HG02870 (cell line): ENCODE data around the gene TMEM117.

ENCODE experiments used
- ATAC-seq: cut with Tn5 transposase; IDR thresholded peaks from one replicate; pipeline ENCODE4 v1.9.1; 2021; ENCODE audit warnings: mild to moderate bottlenecking, moderate library complexity; ENCODE audit not compliant: unreplicated experiment

Gene TMEM117

DNA sequence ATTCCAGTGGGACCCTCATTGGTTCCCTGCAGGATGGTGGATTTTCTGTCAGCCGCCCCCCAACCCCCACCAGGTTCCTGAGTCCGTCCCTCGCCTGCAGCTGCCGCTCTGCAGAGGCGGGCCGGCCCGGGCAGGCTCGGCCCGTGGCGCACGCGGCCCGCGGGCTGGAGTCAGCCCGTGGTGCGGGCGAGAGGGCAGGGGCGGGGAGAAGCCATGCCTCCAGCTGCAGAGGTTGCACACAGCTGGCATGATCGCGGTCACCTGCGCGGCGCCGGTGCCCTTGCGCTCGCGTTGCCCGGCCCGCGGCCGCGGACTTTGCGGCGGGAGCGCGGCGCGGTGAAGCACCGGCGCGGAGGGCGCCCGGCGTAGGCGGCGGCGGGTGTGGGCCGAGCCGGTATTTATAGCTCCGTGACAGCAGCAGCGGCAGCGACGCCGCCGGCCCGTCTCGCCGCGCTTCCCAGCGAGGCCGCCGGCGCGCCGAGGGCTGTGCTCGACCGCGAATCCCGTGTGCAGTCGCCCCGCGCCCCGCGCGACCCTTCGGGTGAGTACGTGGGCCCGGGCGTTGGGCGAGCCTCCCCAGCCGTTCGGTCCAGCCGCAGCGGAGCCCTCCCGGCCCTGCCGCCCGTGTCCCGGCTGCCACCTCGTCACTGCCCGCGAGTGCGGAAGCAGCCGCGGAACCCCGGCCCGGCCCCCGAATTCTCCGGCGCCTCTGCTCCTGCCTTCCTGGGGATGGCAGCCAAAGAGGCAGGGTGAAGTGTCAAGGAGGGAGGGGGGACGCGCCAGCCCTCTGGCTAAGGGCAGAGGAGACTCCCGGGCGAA, at the start of gene TMEM117:
Gene TMEM117 (plus strand): TSS at position 426 of the 819 bp plus-strand sequence.
- peak; percentile 68 for ATAC-seq

DNA sequence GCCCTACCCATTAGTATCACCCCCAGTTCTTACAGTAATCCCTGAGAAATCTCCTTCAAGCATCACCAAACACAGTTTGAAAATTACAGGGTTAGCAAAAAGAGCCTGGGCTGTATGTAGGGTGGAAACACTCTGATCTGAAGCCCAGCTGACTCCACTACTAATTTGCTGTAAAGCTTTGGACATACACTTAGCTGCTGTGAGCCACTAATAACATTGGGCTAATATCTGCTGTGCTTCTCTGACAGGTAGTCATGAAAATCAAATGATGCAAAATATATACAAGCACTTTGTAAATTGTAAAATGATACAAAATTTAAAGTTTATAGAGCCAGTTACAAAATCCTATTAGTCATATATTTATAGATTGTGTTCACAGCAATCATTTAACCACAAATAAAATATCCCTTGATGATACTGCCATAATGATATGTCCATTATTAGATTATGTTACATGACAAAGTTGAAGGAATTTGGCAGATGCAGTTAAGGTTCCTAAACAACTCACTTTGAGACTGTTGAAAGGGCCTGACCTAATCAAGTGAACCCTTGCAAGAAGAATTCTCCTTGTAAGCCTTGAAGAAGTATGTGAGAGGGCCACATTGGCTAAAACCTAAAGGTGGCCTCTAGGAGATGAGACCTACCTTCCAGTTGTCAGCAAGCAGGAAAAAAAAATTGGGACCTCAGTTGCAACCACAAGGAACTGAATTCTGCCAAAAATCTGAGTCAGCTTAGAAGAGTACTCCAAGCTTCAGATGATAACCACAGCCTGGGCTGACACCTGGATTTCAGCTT, 48.8 kb upstream of the TMEM117 start:
- no peak for ATAC-seq

DNA sequence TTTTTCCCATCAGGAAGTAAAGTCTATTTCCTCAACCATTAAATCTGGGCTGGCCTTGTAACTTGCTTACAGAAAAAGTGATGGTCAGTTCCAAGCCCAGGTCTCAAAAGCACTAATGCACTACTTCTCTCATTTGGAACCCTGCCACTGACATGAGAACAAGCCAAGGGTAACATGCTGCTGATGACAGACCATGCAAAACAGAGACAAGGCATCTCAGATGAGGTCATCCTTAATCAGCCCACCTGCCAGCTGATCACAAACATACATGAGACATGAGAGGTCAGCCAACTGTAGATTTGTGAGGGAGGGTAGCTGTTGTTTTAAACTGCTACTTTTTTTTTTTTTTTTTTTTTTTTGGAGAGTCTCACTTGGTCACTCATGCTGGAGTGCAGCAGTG, 45.9 kb upstream of the TMEM117 start:
- no peak for ATAC-seq

DNA sequence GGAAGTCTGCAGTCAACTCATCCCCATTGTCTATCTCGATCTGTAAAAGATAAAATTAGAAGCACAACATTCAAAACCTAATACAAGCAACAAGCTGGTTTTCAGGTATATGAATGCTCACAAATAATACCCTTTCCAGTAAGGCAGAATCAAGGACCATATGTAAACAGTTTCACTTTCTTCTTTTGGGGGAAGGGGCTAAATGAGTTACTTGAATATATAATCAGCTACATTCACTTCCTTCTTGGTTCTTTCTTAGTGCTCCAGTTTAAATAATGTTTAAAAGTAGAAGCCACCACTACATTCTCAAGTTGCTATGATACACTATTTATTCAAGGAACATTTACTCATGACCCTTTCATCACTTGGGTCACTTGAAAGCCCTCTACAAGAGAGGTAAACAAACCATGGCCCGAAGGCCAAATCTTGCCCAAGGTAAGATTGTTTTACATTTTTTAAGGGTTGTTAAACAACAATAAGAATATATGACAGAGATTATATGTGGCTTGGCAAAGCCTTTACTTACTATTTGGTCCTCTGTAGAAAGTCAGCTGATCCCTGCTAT, 40.1 kb upstream of the TMEM117 start:
- ATAC-seq, result no peak

DNA sequence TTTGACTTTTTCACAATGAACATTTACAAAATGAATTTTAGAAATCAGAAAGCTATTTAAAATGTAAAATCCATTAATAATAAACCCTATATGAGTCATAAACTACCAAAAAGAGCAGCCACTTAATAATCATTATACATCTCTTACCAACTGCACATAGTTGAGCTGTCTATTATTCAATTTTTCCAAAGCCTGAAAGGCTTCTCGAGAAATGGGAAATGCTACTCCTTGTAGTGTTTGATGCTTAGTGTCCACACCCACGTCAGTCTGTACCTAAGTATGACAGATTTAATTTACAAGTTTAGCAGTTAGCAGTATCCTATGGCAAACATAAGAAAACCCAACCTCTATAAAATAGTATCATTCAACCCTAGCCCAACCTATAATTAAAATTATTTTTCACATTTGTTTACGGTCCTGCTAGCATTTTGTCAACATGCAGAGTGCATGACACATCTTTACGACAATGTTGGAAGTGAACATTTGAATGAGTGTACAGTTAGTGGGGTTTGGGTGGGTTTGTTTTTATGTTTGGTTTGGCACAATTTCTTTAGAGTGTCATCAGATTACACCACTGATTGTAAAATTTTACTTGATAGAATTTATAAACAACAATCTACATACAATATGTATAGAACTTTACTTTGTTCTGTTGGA, 38.2 kb upstream of the TMEM117 start:
- no peak for ATAC-seq

DNA sequence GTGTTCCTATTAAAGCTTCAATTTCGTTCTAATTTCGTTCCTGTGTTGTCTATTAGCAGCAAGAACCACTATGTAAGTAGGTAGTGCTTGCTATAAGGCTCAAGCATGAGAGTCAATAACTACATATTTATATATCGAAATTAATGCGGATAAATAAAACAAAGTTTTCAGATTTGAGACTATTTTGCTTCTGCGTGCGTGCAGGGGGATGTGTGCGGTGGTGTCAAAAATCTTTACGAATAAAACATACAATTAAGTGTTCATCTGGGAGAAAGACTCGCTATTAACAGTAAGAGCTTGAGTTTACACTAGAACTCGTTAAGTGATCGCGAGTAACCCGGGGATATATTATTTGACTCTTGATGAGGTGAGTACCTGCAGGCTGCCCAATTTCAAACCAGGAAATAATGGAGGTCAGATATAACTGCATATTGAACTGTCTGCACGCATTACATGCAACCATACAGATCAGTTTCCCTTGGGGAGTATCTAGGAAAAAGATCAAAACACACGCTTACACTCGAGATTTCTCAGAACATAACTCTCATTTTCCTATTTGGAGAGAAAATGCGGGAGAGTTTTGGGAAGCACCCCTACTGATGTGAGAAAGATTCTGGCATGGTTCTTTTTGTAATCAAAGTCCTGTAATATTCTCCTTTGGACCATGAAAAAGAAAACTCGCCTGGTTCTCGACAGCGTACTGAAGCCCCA, 30.6 kb upstream of the TMEM117 start:
- ATAC-seq, result no peak

DNA sequence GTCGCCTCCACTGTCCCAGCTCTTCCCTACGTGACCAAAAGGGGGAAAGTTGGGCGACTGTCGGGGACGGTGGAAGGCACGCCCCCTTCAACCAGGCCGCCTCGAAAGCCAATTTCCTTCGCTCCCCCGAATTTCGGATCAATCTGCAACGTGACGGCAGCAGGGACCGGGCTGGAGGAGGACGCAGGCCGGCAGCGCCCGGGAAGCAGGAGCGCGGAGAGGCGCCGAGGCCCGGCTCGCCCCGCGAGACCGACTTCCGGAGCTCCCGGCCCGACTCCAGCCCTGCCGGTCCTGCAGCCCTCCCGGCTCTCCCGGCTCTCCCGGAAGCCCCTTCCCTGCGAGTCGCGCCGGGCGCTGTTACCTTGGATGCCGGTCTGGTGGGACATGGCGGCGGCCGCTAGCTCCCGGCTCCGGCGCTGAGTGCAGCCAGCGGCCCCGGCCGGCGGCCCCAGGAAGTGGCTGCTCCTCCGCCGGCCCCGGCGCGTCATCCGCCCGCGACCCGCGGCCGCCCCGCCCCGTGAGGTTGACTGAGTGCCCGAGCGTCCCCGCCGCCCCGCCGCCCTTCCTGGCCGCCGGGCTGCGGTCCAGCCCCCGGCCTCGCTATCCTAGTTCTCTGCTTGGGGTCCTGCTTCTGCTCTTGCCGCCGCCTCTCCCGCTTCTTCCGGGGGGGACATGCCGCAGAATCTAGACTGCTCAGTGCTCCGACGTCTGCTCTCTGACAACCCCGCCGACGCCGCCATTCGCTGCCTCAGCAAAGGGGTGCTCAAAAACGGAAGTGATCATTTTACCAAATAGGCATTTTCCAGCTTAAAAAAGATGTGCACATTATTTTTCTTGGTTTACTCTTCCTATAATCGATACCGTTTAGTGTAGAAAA, 29.8 kb upstream of the TMEM117 start, which contains the start of gene TWF1:
Gene TWF1 (minus strand): TSS at position 458 of the 877 bp plus-strand sequence. CDS start 72 bp downstream, at position 386.
- peak; percentile 88 for ATAC-seq

DNA sequence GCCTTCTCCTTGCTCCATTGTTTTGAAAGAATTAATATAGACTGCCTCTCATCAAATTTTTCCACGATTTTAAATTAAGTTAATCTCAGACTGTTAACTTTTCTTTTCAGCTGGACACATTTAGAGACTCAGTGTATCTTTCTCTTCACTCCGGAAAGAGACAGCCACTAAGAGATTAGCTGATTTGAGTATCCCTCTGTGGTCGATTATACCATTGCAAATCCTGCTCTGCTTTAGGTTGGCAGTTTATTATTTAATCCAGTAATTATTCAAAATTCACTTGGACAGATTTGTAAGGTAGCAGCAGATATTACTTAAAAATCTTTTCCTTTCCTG, 29.2 kb upstream of the TMEM117 start:
- no peak for ATAC-seq

DNA sequence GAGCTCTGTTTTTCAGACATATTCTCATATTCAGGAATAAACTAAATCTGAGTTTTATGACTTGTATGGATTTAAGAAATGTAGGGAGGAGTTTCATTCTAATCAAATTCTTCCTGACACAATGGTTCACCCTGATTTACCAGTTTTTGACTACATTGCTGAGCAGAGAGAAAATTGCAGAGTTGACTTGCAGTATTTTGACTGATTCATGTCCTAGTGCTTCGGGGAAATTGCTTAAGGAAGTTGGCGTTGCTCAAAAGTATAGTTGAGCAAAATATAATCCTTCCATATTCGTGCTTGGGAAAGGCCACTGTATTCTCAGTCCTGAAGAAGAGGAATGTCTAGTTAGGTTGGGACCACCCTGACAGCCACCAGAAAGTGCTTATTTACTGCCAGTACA, 28.5 kb upstream of the TMEM117 start:
- ATAC-seq, result no peak

DNA sequence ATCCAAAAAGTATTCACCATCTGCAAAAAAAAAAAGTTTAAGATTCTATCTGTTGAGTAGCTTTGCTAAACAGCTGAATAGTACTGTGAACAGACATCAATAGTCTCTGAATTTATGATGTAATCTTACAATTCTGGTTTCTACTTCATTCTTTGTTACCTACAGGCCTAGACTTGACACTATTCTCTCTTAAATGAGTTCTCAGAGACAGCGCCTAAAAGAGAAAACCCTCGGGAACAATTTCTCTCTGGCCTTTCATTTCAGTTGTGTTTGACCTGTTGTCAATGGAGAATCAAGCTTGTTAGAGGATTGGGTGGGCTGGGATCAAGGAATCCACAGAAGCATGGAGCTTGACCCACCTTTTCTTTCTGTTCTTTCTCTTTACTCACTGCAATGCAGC, 23.8 kb upstream of the TMEM117 start:
- ATAC-seq, result no peak

DNA sequence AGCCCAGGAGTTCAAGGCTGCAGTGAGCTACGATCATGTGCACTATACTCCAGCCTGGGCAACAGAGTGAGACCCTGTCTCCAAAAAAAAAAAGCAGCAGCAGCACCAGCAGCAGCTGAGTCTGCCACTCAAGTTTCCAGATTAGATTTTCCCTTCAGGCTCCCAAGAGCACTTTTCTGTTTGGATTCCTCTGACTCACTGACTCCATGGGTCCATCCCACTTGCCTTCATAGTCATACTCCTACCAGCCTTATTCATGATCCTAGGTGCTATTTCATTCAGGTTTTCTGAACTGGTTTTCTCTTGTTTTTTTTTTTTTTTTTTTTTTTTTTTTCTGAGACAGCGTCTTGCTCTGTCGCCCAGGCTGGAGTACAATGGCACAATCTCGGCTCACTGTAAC, 23.0 kb upstream of the TMEM117 start:
- no peak for ATAC-seq

DNA sequence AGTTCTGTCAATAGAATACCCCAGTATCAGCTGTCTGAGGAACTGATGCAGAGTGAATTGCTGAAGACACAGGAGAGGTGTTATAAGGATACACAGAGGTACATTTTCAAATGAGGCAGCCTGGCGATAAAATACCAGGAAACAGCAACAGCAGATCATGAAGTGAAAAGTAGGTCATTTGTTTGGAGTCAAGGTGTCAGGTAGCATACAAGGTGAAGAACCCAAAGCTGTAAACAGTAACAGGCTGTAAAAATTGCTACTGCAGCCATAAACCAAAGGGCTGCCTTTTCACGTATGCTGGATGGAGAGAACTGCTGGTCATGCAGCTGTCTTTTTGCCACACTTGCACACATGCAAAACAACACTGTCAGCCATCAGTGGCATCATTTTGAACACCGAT, 20.5 kb upstream of the TMEM117 start:
- ATAC-seq, result no peak

DNA sequence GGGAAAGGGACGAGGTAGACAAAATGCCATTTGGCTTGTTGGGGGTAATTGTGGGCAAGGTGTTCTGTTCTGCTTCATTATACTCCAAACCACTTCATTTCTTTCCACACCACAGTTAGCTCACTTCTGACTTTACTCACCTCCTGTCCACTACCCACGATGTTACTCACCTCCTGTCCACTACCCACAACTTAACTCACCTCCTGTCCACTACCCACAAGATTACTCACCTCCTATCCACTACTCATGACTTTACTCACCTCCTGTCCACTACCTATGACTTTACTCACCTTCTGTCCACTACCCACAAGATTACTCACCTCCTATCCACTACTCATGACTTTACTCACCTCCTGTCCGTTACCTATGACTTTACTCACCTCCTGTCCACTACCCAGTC, 19.7 kb upstream of the TMEM117 start:
- no peak for ATAC-seq

DNA sequence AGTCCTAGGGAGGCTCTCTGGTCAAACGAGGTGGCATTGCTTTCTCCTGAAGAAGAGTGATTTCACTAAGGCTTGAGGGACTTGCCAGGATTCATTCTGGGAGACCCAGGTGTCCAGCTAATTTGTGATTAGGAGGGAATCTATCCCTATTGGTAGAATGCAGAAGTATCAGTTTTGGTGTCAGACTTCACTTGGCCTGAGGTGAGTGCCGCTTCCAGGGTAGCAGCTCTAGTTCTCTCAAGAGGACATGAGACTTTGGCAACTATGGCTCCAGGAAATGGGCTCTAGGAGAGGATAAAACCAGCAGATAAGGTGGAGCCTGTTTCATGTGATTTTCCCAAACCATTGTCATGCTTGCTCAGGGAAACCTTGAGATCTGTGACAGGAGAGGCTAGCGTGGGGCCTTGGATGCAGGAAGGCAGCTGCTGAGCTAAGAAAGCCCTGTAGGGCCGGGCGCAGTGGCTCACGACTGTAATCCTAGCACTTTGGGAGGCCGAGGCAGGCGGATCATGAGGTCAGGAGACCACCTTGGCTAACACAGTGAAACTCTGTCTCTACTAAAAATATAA, 11.6 kb upstream of the TMEM117 start:
- no peak for ATAC-seq

DNA sequence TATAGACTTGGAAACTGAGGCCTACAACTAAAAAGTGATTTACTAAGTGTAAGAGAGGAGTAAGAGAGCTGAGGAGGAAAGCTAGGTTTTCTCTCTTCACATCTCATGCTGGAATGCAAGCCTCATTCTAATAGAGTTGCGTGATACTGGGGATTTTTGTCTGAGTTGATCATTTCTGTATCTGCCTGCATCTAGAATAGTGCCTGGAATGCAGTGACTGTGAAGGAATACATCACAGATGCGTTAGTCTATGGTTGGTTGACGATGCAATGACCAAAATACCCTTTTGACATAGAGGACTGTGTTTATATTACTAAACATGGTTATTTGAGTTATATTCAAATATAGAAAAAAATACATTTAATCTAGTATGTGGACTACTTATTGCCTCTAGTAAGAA, 9.2 kb upstream of the TMEM117 start:
- no peak for ATAC-seq

DNA sequence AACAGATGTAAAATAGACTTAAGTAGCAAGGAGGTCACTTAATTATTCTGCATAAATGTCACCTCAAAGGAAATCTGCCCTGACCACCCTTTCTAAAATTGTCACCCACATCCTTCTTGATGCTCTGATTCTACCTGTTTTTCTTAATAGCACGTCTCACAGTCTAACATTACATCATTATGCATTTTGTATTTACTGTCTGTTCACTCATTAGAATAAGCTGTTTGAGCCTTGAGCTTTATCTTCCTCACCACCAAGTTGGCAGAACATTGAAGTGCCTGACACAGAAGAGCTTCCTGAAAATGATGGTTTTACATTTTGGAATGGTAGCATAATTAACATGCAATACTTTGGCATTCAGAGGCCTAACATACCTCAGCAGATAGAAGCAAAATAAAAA, 8.8 kb upstream of the TMEM117 start:
- ATAC-seq, result no peak

DNA sequence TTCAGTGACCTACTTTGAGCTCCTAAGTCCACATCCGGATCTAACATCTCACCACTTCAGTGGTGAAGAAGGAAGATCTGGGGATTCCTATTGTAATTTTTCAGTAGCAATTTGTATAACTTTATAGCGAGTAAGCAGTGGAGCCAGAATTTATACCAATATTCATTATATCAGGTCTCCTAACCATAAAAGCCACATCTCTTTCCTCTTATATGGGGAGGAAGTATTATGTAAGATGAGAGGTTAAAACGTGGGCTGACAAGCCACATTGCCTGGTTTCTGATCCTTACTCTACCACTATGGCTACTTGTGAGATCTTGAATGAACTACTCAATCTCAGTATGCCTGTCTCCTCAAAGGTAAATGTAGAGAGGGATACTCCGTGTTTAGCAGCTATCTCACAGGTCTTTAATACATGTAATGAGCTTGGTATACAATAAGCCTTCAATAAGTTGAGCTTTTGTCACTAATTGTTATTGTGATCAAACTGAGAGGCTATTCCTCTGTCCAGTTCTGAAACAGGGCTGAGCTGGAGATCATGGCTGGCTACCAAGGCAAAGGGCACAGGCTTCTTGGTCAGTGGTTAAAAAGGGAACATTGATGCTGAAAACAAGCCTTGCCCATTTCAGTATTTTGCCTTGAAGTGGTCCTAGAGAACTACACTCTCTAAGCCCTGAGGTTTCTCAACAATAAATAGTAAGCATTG, 3.3 kb upstream of the TMEM117 start:
- no peak for ATAC-seq

DNA sequence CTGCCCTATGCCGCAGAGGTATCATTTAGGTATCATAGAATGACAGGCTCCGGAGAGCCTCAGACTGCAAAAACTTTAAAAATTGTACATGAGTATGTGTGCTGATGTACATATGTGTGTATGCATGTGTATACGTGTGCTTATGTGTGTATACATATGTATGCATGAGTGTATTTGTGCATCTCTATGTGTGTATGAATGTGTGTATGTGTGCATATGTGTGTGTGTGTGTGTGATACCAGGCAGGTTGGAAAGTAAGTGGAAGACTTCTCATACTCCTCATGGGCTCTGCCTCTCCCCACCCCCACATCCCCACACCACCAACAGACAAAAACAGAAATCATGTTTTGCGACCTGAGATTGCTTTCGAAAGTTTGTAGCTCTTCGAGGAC, 621 bp upstream of the TMEM117 start:
- ATAC-seq, result peak; percentile 8

DNA sequence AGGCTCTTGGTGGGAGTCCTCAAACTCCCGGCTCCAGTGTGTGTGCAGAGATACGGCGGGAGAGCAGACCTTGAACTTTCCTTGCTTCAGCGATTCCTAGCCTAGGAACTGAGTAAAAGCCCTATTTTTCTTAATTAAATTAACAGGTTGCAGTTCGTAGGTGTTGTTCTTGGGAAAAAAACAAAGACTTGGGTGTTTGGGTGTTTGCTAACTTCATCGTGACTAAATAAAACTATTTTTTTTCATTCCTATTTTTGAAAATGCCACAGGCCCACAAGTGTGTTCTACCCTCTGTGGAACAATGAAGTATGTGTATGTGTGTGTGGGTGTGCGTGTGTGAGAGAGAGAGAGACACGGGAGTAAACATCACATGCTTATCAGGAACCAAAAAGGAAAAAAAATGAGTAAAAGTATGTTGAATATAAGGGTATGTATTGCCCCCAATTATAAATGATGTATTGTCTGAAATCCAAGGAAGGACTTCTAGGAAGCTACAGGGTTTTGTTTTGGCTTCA, 651 bp downstream of the TMEM117 start:
- ATAC-seq, result peak; percentile 22
